CD4-positive, alpha-beta T cell treated with Interleukin-21 for 1 hour (primary cell): Measurements from ENCODE around the gene GPC5.
"Not testable (repeated sequence)": the region's sequence is repeated elsewhere in the genome, so short reads cannot be mapped to it uniquely, and the experiment has no call there.

Experiments used
- DNase-seq: peaks from one replicate; pipeline ENCODE4 v3.0.0-alpha.2; 2020

GPC5 gene

DNA sequence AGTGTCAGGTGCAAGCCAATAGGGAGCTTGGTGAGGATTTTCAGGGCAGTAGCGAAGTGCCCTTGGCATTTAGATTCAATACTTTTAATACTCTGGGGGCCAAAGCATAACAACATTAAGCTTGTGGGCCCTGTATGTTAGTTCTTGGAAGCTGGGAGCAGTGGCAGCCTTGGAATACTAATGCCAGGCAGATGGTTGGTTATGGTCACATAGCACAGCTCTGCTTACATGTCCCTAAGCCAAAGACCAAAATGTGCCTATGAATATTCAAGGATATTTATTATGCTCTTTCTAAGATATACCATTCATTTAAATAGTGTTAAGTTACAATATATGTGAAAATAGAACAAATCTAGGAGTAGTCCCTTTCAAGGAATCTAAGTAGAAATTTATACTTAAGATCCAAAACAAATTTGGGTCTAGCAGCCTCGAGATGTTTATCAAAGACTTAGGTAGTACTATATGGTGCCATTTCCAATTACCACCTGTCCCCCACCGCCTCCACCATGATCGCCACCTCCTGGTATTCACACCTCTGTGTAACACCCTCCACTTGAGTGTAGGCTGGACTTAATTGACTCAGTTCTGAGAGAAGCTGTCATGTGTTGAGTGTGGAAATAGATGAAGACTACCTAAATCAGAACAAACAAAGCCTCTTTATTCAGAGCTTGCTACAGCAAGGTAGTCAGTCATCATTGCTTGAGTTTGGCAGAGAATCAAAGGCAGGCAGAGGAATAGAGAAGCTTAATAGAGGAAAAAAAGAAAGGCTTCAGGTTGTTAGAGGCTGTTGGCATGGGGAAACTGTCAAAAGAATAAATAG lies 261.0 kb downstream of the GPC5 start:
- DNase-seq, result no peak

DNA sequence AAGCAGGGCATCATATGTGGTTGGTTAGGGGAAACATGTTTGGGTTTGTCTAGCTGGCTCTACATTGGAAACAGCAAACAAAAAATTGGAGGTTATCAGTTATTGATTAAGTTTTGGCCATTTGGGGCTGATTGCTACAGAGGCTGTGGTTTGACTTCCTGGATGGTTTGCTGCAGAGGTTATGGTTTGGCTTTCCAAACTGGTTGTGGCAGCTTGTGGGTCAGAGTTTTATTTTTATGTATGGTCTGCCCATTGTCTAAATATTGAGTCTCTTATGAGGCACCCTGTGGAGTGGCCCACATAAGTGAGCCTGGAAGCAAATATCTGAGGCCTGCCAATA lies 261.6 kb downstream of the GPC5 start:
- DNase-seq, result no peak

DNA sequence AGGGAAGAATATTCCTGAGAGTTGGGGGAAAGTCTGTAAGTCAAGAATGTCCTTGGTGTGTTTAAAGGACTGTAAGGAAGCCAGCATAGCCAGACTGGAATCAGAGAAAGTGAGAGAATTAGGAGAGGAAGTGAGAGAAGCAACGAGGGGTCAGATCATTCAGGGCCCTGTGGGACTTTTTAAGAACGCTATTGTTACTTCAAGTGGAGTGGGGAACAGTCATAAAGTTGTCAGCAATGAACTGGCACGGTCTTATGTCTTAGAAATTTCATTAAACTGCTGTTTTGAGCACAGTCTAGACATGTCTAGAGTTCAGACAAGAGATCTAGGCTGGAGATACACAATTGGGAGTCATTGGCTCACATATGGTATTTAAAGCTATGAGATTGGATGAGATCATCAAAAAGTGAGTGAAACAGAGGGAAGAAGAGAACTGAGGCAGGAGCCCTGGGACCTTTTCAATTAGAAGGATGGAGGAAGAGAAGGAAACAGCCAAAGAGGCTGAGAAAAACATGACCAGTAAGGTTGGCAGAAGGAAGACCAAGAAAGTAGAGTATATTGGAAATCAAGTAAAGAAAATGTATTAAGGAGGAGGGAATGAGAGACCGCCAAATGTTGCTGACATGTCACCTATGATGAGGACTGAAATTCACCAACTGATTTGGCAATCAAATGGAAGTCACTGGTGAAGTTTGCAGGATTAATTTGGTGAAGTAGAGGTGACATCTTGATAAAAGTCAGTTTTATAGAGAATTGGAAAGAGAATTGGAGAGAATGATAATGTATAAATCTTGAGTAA lies 263.5 kb downstream of the GPC5 start:
- no peak for DNase-seq

DNA sequence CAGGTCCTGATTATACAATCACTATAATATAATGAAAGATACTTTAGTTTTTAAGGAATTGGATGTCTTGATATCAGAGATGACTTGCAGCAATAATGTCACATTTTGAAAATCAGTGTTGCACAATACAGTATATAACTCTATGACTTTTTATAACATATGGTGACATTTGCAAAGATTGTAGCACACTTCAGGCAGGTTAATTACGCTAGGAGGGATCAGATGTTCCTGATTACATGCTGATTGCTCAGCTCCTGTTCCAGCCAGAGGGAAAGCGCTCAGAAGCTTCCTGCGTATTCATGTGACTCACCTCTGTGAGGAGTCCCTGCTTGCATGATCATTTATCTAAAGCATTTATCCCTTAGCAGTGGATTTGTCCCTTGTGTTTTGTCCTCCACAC lies 265.6 kb downstream of the GPC5 start:
- DNase-seq, result no peak

DNA sequence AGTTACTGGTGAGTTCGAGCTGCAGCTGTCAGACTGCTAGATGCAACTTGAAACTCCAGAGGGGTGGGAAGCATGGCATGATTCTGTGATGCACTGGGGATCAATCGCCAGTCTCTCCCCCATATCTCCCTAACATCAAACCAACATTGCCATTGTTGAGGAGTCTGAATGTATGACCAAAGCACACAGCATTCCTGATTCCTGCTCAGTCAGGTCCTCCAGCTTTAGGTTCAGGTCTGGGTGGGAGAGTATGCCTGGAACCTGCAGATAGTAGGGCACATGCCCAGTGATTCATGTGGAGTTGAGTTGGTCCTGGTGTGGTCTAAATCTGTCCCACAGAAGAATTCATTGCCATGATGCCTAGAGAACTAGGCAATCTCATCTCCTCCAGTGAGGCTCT lies 269.1 kb downstream of the GPC5 start:
- no peak for DNase-seq

DNA sequence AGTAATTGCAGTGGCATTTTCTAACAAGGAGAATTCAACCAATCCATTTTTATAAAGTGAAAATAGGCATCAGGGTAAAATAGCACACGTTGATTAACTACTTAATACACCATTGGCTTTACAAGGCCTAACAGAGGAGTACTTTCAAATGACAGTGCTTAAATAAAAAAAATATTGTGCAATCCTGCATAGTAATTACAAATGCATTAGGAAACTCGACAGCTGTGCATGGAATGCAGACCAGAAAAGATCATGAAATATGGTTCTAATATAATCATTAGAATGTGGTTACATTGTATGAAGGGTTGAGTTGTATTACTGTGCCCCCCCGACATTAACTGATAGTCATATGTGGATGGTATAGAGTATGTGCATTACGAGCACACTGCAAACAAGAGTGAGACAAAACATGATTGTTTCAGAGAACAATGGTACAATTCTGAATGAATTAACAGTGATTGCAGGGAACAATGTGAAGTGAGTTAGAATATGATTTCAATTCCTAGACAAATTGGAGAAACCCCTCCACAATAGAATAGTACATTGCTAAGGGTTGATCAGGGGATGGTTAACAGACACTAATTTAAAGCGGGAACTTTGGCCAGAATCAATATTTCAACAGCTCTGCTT lies 270.6 kb downstream of the GPC5 start:
- DNase-seq, result no peak

DNA sequence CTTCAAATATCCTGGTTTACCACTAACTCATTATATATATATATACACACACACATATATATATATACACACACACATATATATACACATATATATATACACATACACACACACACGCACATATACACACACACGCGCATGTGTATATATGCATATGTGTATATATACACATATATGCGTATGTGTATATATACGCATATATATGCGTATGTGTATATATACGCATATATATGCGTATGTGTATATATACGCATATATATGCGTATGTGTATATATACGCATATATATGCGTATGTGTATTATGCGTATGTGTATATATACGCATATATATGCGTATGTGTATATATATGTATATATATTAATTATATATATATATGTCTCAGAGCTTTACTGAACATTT lies 275.9 kb downstream of the GPC5 start:
- not testable (repeated sequence) for DNase-seq

DNA sequence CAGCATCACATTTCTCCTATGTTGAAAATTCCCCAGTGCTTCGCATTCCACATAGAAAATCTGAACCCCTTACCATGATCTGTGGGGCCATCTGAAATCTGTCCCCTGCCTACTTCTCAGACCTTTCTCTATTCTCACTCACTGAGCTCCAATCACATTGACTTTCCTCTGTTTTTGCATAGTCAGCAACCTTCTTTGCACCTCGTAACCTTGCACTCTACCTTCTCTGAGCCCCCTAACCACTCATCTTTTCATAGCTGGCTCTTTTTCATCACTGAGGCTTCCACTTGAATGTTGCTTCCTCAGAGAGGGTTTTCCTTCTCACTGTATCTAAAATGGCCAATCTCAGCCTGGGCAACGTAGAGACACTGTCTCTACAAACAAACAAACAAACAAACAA lies 286.3 kb downstream of the GPC5 start:
- no peak for DNase-seq

DNA sequence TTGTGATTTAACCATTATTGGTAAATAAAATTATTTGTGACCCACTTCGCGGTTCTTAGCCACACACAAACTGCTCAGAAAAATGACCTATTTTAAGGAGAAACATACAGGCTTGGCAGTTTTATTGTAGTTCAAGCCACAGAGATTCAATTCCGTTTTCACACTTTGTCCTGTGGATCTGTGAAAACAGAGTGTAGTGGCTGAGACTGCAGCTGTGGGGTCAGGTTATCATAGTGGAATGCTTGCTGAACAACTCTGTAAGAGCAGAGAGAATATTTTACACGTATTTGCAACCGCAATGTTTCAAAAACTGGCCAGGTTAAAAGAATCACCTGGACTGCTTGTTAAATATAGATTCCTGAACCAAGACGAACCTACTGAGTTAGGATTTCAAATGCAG lies 292.5 kb downstream of the GPC5 start:
- DNase-seq, result no peak

DNA sequence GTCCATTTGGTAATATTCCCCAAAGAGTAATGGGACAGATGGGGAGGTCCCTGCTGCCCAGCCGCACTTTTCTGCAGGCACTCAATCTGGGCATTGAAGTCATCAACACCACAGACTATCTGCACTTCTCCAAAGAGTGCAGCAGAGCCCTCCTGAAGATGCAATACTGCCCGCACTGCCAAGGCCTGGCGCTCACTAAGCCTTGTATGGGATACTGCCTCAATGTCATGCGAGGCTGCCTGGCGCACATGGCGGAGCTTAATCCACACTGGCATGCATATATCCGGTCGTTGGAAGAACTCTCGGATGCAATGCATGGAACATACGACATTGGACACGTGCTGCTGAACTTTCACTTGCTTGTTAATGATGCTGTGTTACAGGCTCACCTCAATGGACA lies 295.0 kb downstream of the GPC5 start:
- DNase-seq, result no peak

DNA sequence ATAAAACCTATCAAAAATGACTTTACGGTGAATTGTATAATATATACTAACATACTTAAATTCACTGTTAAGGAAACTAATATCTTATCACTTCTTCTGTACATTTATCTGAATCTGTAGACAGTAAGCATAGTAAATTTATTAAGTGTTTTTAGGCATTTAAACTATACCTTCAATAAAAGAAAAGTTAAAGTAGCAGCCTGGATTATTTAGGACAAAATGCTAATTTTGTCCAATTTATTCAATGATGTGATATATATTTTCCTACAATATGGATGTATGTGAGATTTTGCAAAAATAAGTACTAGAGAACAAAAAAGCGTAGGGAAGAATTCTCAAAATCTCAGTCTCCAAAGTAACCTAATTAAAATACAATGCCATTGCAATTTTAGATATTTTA lies 299.9 kb downstream of the GPC5 start:
- no peak for DNase-seq

DNA sequence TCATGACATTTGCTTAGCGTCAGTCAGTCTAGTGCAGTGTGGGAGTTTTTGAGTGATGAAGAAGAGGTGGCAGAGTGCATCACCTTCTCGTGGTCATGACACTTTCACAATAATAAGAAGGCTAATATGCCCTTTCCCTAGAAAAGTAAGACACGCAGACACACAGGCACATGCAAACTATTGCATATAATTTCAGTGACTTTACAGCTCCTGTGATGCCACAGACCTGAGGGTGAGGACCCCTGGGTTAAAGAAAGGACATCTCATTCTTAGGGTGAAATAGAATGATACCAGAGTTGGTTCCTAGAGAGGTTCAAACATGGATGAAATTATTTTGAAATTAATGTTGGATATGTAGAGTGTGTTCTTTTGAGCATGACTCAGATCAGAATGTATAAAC lies 300.3 kb downstream of the GPC5 start:
- no peak for DNase-seq

DNA sequence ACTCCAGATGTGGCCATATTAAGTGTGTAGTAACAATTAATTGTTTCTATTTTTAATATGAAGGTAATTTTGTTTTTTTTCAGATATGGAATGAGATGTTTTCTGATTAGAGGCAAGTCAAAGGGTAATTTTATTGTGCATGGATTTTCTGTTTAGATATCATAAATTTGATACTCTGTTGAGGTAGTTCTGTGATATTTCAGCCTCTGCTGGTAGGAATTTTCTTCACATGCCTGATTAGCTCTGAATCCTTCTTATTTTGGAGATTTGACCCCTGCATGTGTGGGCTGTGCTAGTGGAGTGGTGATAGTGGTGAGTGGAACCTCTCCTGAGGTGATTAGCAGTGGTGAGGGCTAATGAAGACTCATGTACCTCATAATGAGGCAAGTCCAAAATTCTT lies 301.4 kb downstream of the GPC5 start:
- DNase-seq, result no peak

DNA sequence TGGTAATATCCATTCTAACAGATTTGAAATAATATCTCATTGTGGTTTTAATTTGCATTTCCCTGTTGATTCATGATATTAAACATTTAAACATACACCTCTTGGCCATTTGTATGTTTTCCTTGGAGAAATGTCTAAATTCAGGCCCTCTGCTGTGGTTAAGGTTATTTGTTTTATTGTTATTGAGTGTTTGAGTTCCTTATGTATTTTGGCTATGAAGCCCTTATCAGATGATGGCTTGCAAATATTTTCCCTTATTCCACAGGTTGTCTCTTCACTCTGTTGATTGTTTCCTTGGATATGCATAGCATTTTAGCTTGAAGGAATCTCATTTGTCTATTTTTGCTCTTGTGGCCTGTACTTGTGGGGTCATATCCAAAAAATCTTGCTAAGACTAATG lies 303.6 kb downstream of the GPC5 start:
- DNase-seq, result no peak

DNA sequence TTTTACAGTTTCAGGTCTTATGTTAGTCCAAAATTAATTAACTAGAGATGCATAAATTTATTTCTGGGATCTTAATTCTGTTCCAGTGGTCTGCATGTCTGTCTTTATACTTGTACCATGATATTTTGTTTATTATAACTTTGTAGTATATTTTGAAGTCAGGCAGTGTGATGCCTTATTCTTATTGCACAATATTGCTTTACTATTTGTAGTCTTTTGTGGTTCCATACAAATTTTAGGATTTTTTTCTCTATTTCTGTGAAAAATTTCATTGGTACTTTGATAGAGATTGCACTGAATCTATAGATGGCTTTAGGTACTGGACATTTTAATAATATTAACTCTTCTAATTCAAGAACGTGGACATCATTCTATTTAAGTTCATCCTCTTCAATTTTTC lies 304.0 kb downstream of the GPC5 start:
- no peak for DNase-seq

DNA sequence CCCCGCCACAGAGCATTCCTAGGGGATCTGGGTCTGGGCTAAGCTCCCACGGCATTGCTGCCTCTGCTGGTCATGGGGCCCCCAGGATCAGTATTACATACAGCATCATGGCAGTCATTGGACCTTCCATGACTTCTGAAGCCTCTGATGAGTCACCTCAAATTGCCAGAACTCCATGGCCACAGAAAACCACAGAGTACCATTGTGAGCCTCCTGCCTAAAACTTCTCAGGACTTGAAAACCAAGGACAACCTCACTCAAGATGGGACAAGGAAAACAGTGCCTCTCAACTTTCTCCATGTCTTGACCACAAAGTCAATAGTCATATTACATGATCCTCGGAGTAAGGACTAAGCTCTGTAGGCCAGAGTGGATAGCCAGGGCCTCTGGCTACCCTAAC lies 306.0 kb downstream of the GPC5 start:
- no peak for DNase-seq

DNA sequence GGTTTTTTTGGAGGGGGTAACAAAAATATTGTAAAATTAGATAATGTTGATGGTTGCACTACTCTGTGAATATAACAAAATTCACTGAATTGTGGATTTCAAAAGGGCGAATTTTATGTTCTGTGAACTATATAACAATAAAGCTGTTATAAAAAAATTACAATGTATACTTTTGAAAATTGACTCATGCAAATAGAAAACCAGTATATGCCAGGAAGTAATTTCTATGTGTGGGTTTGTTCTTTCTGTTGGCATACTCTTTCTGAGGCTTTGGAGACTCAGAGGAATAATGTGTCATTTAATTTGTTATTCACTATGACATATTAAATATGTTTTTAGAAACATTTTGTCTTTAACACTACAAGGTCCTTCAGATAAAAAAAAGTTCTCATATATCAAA lies 310.1 kb downstream of the GPC5 start:
- no peak for DNase-seq

DNA sequence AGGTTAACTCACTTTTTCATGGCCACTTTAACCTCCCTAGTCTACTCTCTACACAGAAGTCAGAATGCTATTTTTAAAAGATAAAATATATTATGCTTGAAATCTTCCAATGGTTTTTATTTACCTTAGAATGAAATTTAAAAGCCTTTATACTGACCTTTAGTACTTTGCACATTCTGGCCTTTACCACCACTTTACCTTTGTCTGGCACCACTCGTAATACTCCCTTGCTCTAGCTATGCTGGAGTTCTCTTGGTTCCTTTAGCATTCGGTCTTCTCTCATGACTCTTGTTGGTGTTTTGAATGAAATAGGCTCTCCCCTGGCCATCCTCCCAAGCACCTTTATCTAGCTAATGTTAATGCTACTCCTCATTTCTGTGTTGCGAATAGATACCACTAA lies 310.8 kb downstream of the GPC5 start:
- no peak for DNase-seq

DNA sequence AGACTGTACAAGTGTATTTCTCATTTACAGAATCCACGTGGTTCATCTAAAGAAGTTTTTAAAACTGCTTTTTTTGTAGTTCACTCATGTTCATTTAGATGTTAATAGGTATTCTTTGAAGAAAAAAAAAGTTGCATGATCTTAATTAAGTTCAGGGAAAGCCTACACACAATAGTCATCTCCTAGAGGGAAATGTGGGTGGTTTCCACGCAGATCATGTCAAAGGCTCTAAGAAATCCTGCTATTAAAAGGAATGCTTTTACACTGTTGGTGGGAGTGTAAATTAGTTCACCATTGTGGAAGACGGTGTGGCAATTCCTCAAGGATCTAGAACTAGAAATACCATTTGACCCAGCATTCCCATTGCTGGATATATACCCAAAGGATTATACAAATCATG lies 312.3 kb downstream of the GPC5 start:
- DNase-seq, result no peak

DNA sequence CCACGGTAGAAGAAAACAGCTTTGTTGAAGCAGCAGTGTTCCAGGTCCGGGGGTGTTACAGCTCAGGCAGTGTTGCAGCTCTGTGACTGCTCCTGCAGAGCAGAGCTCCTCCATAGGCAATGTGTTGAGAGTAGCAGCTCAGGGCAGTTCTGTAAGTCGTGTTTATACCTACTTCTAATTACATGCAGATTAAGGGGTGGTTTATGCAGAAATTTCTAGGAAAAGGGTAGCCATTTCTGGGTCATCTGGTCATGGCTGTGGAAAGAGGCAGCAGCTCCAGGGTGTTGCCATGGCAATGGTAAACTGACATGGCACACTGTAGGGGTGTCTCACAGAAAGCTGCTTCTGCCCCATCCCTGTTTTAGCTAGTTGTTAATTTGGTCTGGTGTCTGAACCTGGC lies 316.4 kb downstream of the GPC5 start:
- no peak for DNase-seq

DNA sequence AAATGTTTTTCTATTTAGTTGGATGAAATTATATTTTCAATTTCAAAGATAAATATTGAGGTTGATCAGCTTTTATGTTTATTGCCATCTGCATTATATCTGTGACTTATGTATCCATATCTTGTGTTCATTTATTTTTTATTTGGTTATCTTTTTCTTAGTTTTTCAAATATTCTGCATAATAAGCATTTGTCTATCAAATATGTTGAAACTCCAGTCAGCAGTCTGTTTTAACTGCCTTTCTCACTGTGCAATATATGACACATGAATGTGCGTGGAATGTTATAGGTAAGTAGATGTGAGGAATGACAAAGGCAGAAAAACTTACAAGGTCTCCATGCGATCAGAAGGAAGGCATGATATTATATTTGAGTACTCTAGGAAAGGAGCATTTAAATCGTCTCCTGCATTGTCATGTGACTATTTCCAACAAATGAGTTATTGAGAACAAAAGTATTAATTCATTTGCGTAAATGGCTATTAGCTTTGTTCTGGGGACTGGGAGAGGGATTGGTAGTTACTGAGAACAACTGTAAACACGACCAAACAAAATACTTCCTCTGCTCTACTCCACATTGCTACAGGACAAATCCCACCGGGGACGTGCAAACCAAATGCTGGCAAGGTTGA lies 318.1 kb downstream of the GPC5 start:
- no peak for DNase-seq

DNA sequence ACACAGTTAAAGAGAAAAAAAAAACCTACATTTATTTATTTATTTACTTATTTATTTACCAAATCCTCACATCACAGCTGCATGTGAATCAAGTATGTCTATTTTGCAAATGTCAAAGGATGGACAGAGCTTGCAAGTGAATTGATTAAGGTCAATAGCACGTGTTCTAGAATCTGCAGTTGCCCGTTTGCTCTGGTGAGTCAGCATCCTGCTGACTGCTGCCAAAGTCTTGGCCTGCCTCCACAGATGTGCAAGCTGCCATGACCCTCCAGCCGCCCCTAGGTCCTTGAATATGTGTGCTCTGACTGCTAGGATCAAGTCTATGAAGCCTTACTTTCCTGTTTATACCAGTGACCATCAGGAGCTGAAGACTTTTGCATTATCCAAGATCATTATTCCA lies 320.6 kb downstream of the GPC5 start:
- no peak for DNase-seq

DNA sequence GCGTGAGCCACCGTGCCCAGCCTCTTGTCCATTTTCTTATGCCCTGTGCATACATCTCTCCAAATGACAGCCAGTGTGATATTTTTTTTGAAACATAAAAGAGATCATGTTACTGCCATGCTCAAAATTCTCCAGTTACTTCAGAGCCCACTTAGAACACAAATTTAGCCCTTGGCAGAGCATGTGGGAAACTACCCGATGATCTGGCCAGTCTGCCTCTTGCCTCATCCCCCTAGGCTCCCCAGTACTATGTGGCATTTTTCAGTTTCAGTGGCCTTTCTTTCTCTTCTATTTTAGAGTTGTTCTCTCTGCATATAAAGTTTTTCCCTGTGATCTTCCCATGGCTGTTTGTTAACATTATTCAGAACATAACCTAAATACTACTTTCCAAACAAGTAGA lies 323.0 kb downstream of the GPC5 start:
- DNase-seq, result no peak
